HEK293 (cell line): ENCODE results near the gene UNC45B.
A peak's percentile ranks its signal among the peaks of the same experiment; 100 is the strongest.

ENCODE experiments used
- CTCF ChIA-PET: fragments of 350-600 bp; formaldehyde crosslinking; extraction: SDS; loops from one replicate; lab custom pipeline; 2021; ENCODE audit warnings: antibody characterized with exemption; lab: Yijun Ruan, JAX
- POLR2A ChIA-PET: fragments of 300-600 bp; formaldehyde crosslinking; extraction: SDS; loops from one replicate; lab custom pipeline; 2020; ENCODE audit warnings: antibody characterized with exemption, inconsistent platforms; lab: Yijun Ruan, JAX
- H3K27ac ChIP-seq: fragments of 200-500 bp; sonication (Bioruptor generic); 2 replicates; pipeline ENCODE4 v1.5.1; 2014; ENCODE audit warnings: low read depth, low read length, control low read depth, inconsistent platforms; ENCODE audit errors: extremely low read depth
- H3K36me3 ChIP-seq, 2 experiments: fragments of 200-500 bp in 1 of 2; sonication (Bioruptor generic) in 1 of 2; 1 replicate in 1 of 2; 2 replicates in 1 of 2; pipeline ENCODE4 v1.5.1; 2014 to 2017; ENCODE audit warnings: inconsistent platforms in 2 of 2, low read length in 2 of 2; ENCODE audit not compliant: control insufficient read depth in 2 of 2, insufficient read depth in 1 of 2
- H3K4me1 ChIP-seq: fragments of 200-500 bp; sonication (Bioruptor generic); 2 replicates; pipeline ENCODE4 v1.5.1; 2014; ENCODE audit warnings: mild to moderate bottlenecking, low read length, inconsistent platforms; ENCODE audit not compliant: control insufficient read depth, insufficient read depth
- H3K4me3 ChIP-seq: 2 replicates; pipeline ENCODE4 v1.5.1; 2011; ENCODE audit warnings: low read depth, mild to moderate bottlenecking, control low read depth, low read length, moderate library complexity
- H3K9me3 ChIP-seq: fragments of 200-500 bp; sonication (Bioruptor generic); 2 replicates; pipeline ENCODE4 v1.5.1; 2014; ENCODE audit warnings: low read depth, low read length, inconsistent platforms; ENCODE audit not compliant: control insufficient read depth, insufficient read depth
- GLIS2 ChIP-seq: fragments of 450-650 bp; formaldehyde crosslinking; IDR thresholded peaks from 2 replicates; pipeline ENCODE4 v1.5.1; 2016; ENCODE audit warnings: missing biosample characterization, missing genetic modification characterization
- HOXD13 ChIP-seq: sonication (generic); formaldehyde crosslinking; IDR thresholded peaks from 2 replicates; pipeline ENCODE4 v1.8.0; 2022; ENCODE audit warnings: missing genetic modification reagents, borderline replicate concordance
- KLF1 ChIP-seq: fragments of 450-650 bp; formaldehyde crosslinking; IDR thresholded peaks from 2 replicates; pipeline ENCODE4 v1.5.1; 2016; ENCODE audit warnings: missing biosample characterization, missing genetic modification characterization
- KLF10 ChIP-seq: fragments of 450-650 bp; IDR thresholded peaks from 2 replicates; pipeline ENCODE4 v1.5.1; 2018; ENCODE audit warnings: missing biosample characterization, mild to moderate bottlenecking, missing genetic modification characterization
- KLF17 ChIP-seq: fragments of 450-650 bp; formaldehyde crosslinking; IDR thresholded peaks from 2 replicates; pipeline ENCODE4 v1.5.1; 2016; ENCODE audit warnings: missing biosample characterization, missing genetic modification characterization
- KLF8 ChIP-seq: fragments of 450-650 bp; formaldehyde crosslinking; IDR thresholded peaks from 2 replicates; pipeline ENCODE4 v1.5.1; 2016; ENCODE audit warnings: missing biosample characterization, missing genetic modification characterization
- KLF9 ChIP-seq: fragments of 450-650 bp; formaldehyde crosslinking; IDR thresholded peaks from 2 replicates; pipeline ENCODE4 v1.5.1; 2016; ENCODE audit warnings: missing biosample characterization, missing genetic modification characterization, low read depth
- MEIS1 ChIP-seq: sonication (generic); formaldehyde crosslinking; IDR thresholded peaks from 2 replicates; pipeline ENCODE4 v1.8.1; 2022; ENCODE audit warnings: missing genetic modification reagents, mild to moderate bottlenecking, borderline replicate concordance
- RBAK ChIP-seq: fragments of 450-650 bp; formaldehyde crosslinking; IDR thresholded peaks from 2 replicates; pipeline ENCODE4 v1.5.1; 2016; ENCODE audit warnings: missing biosample characterization, missing genetic modification characterization
- SCRT1 ChIP-seq: fragments of 450-650 bp; formaldehyde crosslinking; IDR thresholded peaks from 2 replicates; pipeline ENCODE4 v1.5.1; 2016; ENCODE audit warnings: missing biosample characterization, missing genetic modification characterization, borderline replicate concordance
- SP2 ChIP-seq: fragments of 450-650 bp; formaldehyde crosslinking; IDR thresholded peaks from 2 replicates; pipeline ENCODE4 v1.5.1; 2016; ENCODE audit warnings: missing biosample characterization, missing genetic modification characterization
- SP3 ChIP-seq: fragments of 450-650 bp; formaldehyde crosslinking; IDR thresholded peaks from 2 replicates; pipeline ENCODE4 v1.5.1; 2016; ENCODE audit warnings: missing biosample characterization, missing genetic modification characterization
- SP7 ChIP-seq: fragments of 450-650 bp; formaldehyde crosslinking; IDR thresholded peaks from 2 replicates; pipeline ENCODE4 v1.5.1; 2016; ENCODE audit warnings: missing biosample characterization, missing genetic modification characterization
- WT1 ChIP-seq: fragments of 450-650 bp; formaldehyde crosslinking; IDR thresholded peaks from 2 replicates; pipeline ENCODE4 v1.5.1; 2016; ENCODE audit warnings: missing biosample characterization, missing genetic modification characterization
- ZFHX2 ChIP-seq: fragments of 450-650 bp; formaldehyde crosslinking; conservative IDR thresholded peaks from 2 replicates; pipeline ENCODE4 v1.5.1; 2016; ENCODE audit warnings: missing biosample characterization, missing genetic modification characterization
- ZFP69B ChIP-seq: fragments of 450-650 bp; formaldehyde crosslinking; IDR thresholded peaks from 2 replicates; pipeline ENCODE4 v1.5.1; 2016; ENCODE audit warnings: missing biosample characterization, missing genetic modification characterization
- ZNF157 ChIP-seq: fragments of 450-650 bp; formaldehyde crosslinking; IDR thresholded peaks from 2 replicates; pipeline ENCODE4 v1.5.1; 2016; ENCODE audit warnings: missing biosample characterization, missing genetic modification characterization
- ZNF2 ChIP-seq: fragments of 450-650 bp; formaldehyde crosslinking; IDR thresholded peaks from 2 replicates; pipeline ENCODE4 v1.5.1; 2016; ENCODE audit warnings: missing biosample characterization, missing genetic modification characterization
- ZNF202 ChIP-seq: fragments of 450-650 bp; formaldehyde crosslinking; IDR thresholded peaks from 2 replicates; pipeline ENCODE4 v1.5.1; 2016; ENCODE audit warnings: missing biosample characterization, missing genetic modification characterization, borderline replicate concordance
- ZNF211 ChIP-seq: fragments of 450-650 bp; formaldehyde crosslinking; IDR thresholded peaks from 2 replicates; pipeline ENCODE4 v1.5.1; 2016; ENCODE audit warnings: low read depth, missing biosample characterization, missing genetic modification characterization
- ZNF311 ChIP-seq: fragments of 450-650 bp; formaldehyde crosslinking; IDR thresholded peaks from 2 replicates; pipeline ENCODE4 v1.5.1; 2017; ENCODE audit warnings: missing biosample characterization, missing genetic modification characterization, borderline replicate concordance
- ZNF335 ChIP-seq: fragments of 450-650 bp; formaldehyde crosslinking; conservative IDR thresholded peaks from 2 replicates; pipeline ENCODE4 v1.5.1; 2016; ENCODE audit warnings: missing biosample characterization, missing genetic modification characterization
- ZNF426 ChIP-seq: fragments of 450-650 bp; formaldehyde crosslinking; IDR thresholded peaks from 2 replicates; pipeline ENCODE4 v1.5.1; 2017; ENCODE audit warnings: missing biosample characterization, missing genetic modification characterization, mild to moderate bottlenecking, inconsistent platforms, moderate library complexity
- ZNF433 ChIP-seq: fragments of 450-650 bp; formaldehyde crosslinking; IDR thresholded peaks from 2 replicates; pipeline ENCODE4 v1.5.1; 2016; ENCODE audit warnings: missing biosample characterization, missing genetic modification characterization, low read depth
- ZNF449 ChIP-seq: fragments of 450-650 bp; formaldehyde crosslinking; IDR thresholded peaks from 2 replicates; pipeline ENCODE4 v1.5.1; 2017; ENCODE audit warnings: missing biosample characterization, mild to moderate bottlenecking, missing genetic modification characterization, moderate library complexity
- ZNF530 ChIP-seq: fragments of 450-650 bp; formaldehyde crosslinking; IDR thresholded peaks from 2 replicates; pipeline ENCODE4 v1.5.1; 2016; ENCODE audit warnings: low read depth, missing biosample characterization, missing genetic modification characterization
- ZNF561 ChIP-seq: fragments of 450-650 bp; IDR thresholded peaks from 2 replicates; pipeline ENCODE4 v1.5.1; 2018; ENCODE audit warnings: missing biosample characterization, missing genetic modification characterization, borderline replicate concordance
- ZNF571 ChIP-seq: fragments of 450-650 bp; formaldehyde crosslinking; IDR thresholded peaks from 2 replicates; pipeline ENCODE4 v1.5.0; 2017; ENCODE audit warnings: missing biosample characterization, missing genetic modification characterization
- ZNF626 ChIP-seq: fragments of 450-650 bp; sonication (Bioruptor Pico); formaldehyde crosslinking; IDR thresholded peaks from 2 replicates; pipeline ENCODE4 v1.5.1; 2018; ENCODE audit warnings: missing biosample characterization, missing genetic modification characterization, inconsistent platforms
- ZNF629 ChIP-seq: fragments of 450-650 bp; formaldehyde crosslinking; IDR thresholded peaks from 2 replicates; pipeline ENCODE4 v1.5.1; 2017; ENCODE audit warnings: missing biosample characterization, missing genetic modification characterization
- ZNF645 ChIP-seq: fragments of 450-650 bp; formaldehyde crosslinking; IDR thresholded peaks from 2 replicates; pipeline ENCODE4; 2016; ENCODE audit warnings: missing biosample characterization, missing genetic modification characterization
- ZNF785 ChIP-seq: fragments of 450-650 bp; formaldehyde crosslinking; IDR thresholded peaks from 2 replicates; pipeline ENCODE4 v1.5.1; 2016; ENCODE audit warnings: missing biosample characterization, missing genetic modification characterization
- ZSCAN18 ChIP-seq: fragments of 450-650 bp; formaldehyde crosslinking; IDR thresholded peaks from 2 replicates; pipeline ENCODE4 v1.5.1; 2016; ENCODE audit warnings: missing biosample characterization, missing genetic modification characterization
- ZSCAN30 ChIP-seq: fragments of 450-650 bp; IDR thresholded peaks from 2 replicates; pipeline ENCODE4 v1.5.1; 2018; ENCODE audit warnings: missing biosample characterization, mild to moderate bottlenecking, missing genetic modification characterization, moderate library complexity

Gene UNC45B

GRCh38 chr17:35141681-35142466 is 5.7 kb upstream of the UNC45B start, which contains the start of gene NLE1:
TSS of gene NLE1 (minus strand) at chr17:35142303. CDS start at chr17:35142275, 28 bp downstream.
- ChIA-PET CTCF (interaction anchor here (0.5 to 1.4 kb wide), 13 partner anchors 11 to 599 kb away, joined by 3 to 8 read pairs (median 3); partner anchors contain the start of genes FNDC8 and RAD51D), POLR2A (interaction anchor here (1.1 to 1.6 kb wide), 4 partner anchors 22 to 437 kb away, joined by 3 to 6 read pairs (median 4); partner anchors contain the start of genes PEX12 and RAD51D)
- peak within 1 kb of the TSS; percentile 94 for H3K4me3 ChIP-seq
- no peak for TF ChIP-seq ZSCAN18
- peak; percentile 78 for TF ChIP-seq SP3 (tag by site-specific recombination)
- peak; percentile 69; the same call in 1 of the 2 replicates for TF ChIP-seq KLF17 (tag by site-specific recombination)
- TF ChIP-seq ZNF433 (tag by site-specific recombination): no peak
- TF ChIP-seq ZNF561: peak; percentile 49; the same call in 1 of the 2 replicates
- TF ChIP-seq MEIS1 (CRISPR knock-in tag): peak; percentile 17; the same call in 1 of the 2 replicates
- no peak for TF ChIP-seq ZNF202 (tag by site-specific recombination)
- TF ChIP-seq GLIS2 (tag by site-specific recombination): peak; percentile 61
- TF ChIP-seq WT1 (tag by site-specific recombination): no peak; the same call in 1 of the 2 replicates
- no peak for TF ChIP-seq ZNF571
- TF ChIP-seq ZFHX2 (tag by site-specific recombination): peak; percentile 92
- peak; percentile 80 for TF ChIP-seq KLF10
- peak; percentile 71 for TF ChIP-seq KLF1 (tag by site-specific recombination)
- TF ChIP-seq ZNF449 (tag by site-specific recombination): peak; percentile 77
- peak; percentile 31; the same call in 1 of the 2 replicates for TF ChIP-seq ZNF785 (tag by site-specific recombination)
- no peak for TF ChIP-seq ZNF645 (tag by site-specific recombination)
- peak; percentile 82; the same call in 1 of the 2 replicates for TF ChIP-seq SP7 (tag by site-specific recombination)
- TF ChIP-seq ZNF626: no peak
- 0 out of 2 replicates have a peak, but pooled peaks have one; percentile 28 for TF ChIP-seq HOXD13 (CRISPR knock-in tag)
- peak; percentile 80 for TF ChIP-seq SP2
- peak; percentile 82; the same call in 1 of the 2 replicates for TF ChIP-seq ZNF2
- no peak for TF ChIP-seq RBAK
- TF ChIP-seq ZNF629 (tag by site-specific recombination): peak; percentile 49
- peak; percentile 99 for TF ChIP-seq KLF9 (tag by site-specific recombination)
- peak; percentile 61; the same call in 1 of the 2 replicates for TF ChIP-seq ZFP69B (tag by site-specific recombination)
- TF ChIP-seq ZNF426 (tag by site-specific recombination): no peak
- no peak for TF ChIP-seq ZNF211
- TF ChIP-seq ZSCAN30 (tag by site-specific recombination): peak; percentile 73
- TF ChIP-seq ZNF311: no peak
- peak; percentile 92 for TF ChIP-seq KLF8 (tag by site-specific recombination)
- TF ChIP-seq ZNF335 (tag by site-specific recombination): peak; percentile 84
- no peak for TF ChIP-seq ZNF157 (tag by site-specific recombination)
- TF ChIP-seq ZNF530 (tag by site-specific recombination): no peak
- no peak for TF ChIP-seq SCRT1 (tag by site-specific recombination)

More at GRCh38 chr17:35141681-35142466, 5.7 kb upstream of the UNC45B start, which contains the start of gene NLE1:
- Histone ChIP-seq H3K36me3 (peaks cover 18 to 32% of the 10 kb centered on the region in 2 experiments), H3K4me1 (peaks cover 4% of the 10 kb centered on the region; the same call in 1 of the 2 replicates), H3K27ac (peak within 1 kb of the TSS; percentile 76; the same call in 1 of the 2 replicates), H3K9me3 (no peaks in the 10 kb centered on the region)
